SU-DHL-6 (cell line): ENCODE measurements around the gene SERPINB2.

Experiments used
- H2AFZ ChIP-seq: fragments of 200-600 bp; sonication (generic); 2 replicates; pipeline ENCODE4 v1.6.1; 2014; ENCODE audit warnings: low read depth, mild to moderate bottlenecking, moderate library complexity, mixed read lengths, antibody characterized with exemption, low read length; ENCODE audit not compliant: severe bottlenecking
- H3F3A ChIP-seq: fragments of 200-600 bp; shearing (Covaris generic); 2 replicates; pipeline ENCODE4 v1.6.0; 2016; ENCODE audit warnings: antibody characterized with exemption, mild to moderate bottlenecking; ENCODE audit not compliant: insufficient read depth
- H3K27ac ChIP-seq: fragments of 200-600 bp; sonication (generic); 2 replicates; pipeline ENCODE4 v1.5.1; 2016; ENCODE audit warnings: low read depth, mild to moderate bottlenecking, low read length, moderate library complexity, mixed read lengths
- H3K27me3 ChIP-seq: fragments of 200-600 bp; sonication (generic), shearing (Covaris generic); 2 replicates; pipeline ENCODE4 v1.6.0; 2014; ENCODE audit warnings: mild to moderate bottlenecking, low read length
- H3K36me3 ChIP-seq: fragments of 200-600 bp; sonication (generic); 2 replicates; pipeline ENCODE4 v1.6.1; 2014; ENCODE audit warnings: mild to moderate bottlenecking, low read length, mixed read lengths
- H3K4me2 ChIP-seq: fragments of 300-600, 200-600 bp; shearing (Covaris generic), sonication (generic); 2 replicates; pipeline ENCODE4 v1.6.0; 2014; ENCODE audit warnings: low read length, low read depth, mild to moderate bottlenecking; ENCODE audit not compliant: poor library complexity, severe bottlenecking
- H3K4me3 ChIP-seq: fragments of 200-600 bp; sonication (generic); 2 replicates; pipeline ENCODE4 v1.5.1; 2014; ENCODE audit warnings: antibody characterized with exemption, low read length, mild to moderate bottlenecking, mixed read lengths; ENCODE audit not compliant: insufficient read depth, poor library complexity, severe bottlenecking
- H3K79me2 ChIP-seq: fragments of 200-600 bp; sonication (generic); 2 replicates; pipeline ENCODE4 v1.6.1; 2014; ENCODE audit warnings: mild to moderate bottlenecking, low read length, moderate library complexity; ENCODE audit not compliant: insufficient read depth
- H3K9ac ChIP-seq: fragments of 200-600 bp; sonication (generic); 2 replicates; pipeline ENCODE4 v1.7.0; 2014; ENCODE audit warnings: mild to moderate bottlenecking, low read length
- H3K9me2 ChIP-seq: fragments of 200-600 bp; sonication (generic); replicated peaks from 2 replicates; pipeline ENCODE4 v1.6.1; 2014; ENCODE audit warnings: low read length; ENCODE audit not compliant: insufficient read depth
- H3K9me3 ChIP-seq: fragments of 200-600 bp; sonication (generic); 2 replicates; pipeline ENCODE4 v1.6.1; 2014; ENCODE audit warnings: low read length, mixed read lengths; ENCODE audit not compliant: insufficient read depth
- H4K20me1 ChIP-seq: fragments of 200-600 bp; sonication (generic); 2 replicates; pipeline ENCODE4 v1.6.1; 2014; ENCODE audit warnings: low read depth, mild to moderate bottlenecking, antibody characterized with exemption, low read length, moderate library complexity, mixed read lengths
- CTCF ChIP-seq: fragments of 200-600 bp; sonication (generic); IDR thresholded peaks from one replicate; pipeline ENCODE4 v1.5.1; 2017; ENCODE audit warnings: antibody characterized with exemption, mild to moderate bottlenecking, low read length, moderate library complexity; ENCODE audit not compliant: insufficient read depth, poor library complexity, severe bottlenecking
- EZH2phosphoT487 ChIP-seq: fragments of 200-600 bp; sonication (generic), shearing (Covaris generic); conservative IDR thresholded peaks from 2 replicates; pipeline ENCODE4 v1.6.1; 2018; ENCODE audit warnings: mild to moderate bottlenecking, antibody characterized with exemption, low read length, moderate library complexity, mixed read lengths

Gene SERPINB2

GRCh38 chr18:63848159-63848558 lies 39.3 kb upstream of the SERPINB2 start:
- TF ChIP-seq CTCF, result peak; percentile 37
- no peak for TF ChIP-seq EZH2phosphoT487

GRCh38 chr18:63850020-63850419 lies 37.5 kb upstream of the SERPINB2 start:
- Histone ChIP-seq H3K27me3 (no peaks in the 10 kb centered on the region), H3K9ac (no peak overlapping the region), H4K20me1 (no peaks in the 10 kb centered on the region), H3K36me3 (no peaks in the 10 kb centered on the region), H3K4me3 (no peak overlapping the region), H3K79me2 (no peaks in the 10 kb centered on the region), H3K9me3 (no peaks in the 10 kb centered on the region), H3K4me2 (no peak overlapping the region), H3F3A (no peaks in the 10 kb centered on the region), H2AFZ (no peak overlapping the region), H3K27ac (no peak overlapping the region), H3K9me2 (no peaks in the 10 kb centered on the region)
- TF ChIP-seq EZH2phosphoT487, result no peak
- TF ChIP-seq CTCF, result no peak

More at GRCh38 chr18:63848159-63848558, 39.3 kb upstream of the SERPINB2 start:
- H4K20me1 ChIP-seq, result no peaks in the 10 kb centered on the region
- no peaks in the 10 kb centered on the region for H3K79me2 ChIP-seq
- no peaks in the 10 kb centered on the region for H3K9me2 ChIP-seq
- no peaks in the 10 kb centered on the region for H3K27me3 ChIP-seq
- no peak overlapping the region for H3K4me2 ChIP-seq
- H3K4me3 ChIP-seq, result no peak overlapping the region
- H3K9me3 ChIP-seq, result no peaks in the 10 kb centered on the region
- H3K27ac ChIP-seq, result no peak overlapping the region
- H3F3A ChIP-seq, result no peaks in the 10 kb centered on the region
- H2AFZ ChIP-seq, result no peak overlapping the region
- H3K36me3 ChIP-seq, result no peaks in the 10 kb centered on the region
- H3K9ac ChIP-seq, result no peak overlapping the region

GRCh38 chr18:63850636-63851035 lies 36.9 kb upstream of the SERPINB2 start:
- Histone ChIP-seq H3K79me2 (no peaks in the 10 kb centered on the region), H3K36me3 (no peaks in the 10 kb centered on the region), H3K27me3 (no peaks in the 10 kb centered on the region), H4K20me1 (no peaks in the 10 kb centered on the region), H3K27ac (no peak overlapping the region), H3F3A (no peaks in the 10 kb centered on the region), H3K4me2 (no peak overlapping the region), H3K9me3 (no peaks in the 10 kb centered on the region), H3K9me2 (no peaks in the 10 kb centered on the region), H3K4me3 (no peak overlapping the region), H3K9ac (no peak overlapping the region), H2AFZ (no peak overlapping the region)
- TF ChIP-seq CTCF, result no peak
- TF ChIP-seq EZH2phosphoT487, result no peak
